ENCODE measurements around the gene TPSD1. TPM values are rescaled to one million over a fixed set of nuclear protein-coding genes. Genes with fewer than 3 reads are reported as not detected.

The TPSD1 gene
- polyA plus RNA-seq, 3 donors: not detected

DNA sequence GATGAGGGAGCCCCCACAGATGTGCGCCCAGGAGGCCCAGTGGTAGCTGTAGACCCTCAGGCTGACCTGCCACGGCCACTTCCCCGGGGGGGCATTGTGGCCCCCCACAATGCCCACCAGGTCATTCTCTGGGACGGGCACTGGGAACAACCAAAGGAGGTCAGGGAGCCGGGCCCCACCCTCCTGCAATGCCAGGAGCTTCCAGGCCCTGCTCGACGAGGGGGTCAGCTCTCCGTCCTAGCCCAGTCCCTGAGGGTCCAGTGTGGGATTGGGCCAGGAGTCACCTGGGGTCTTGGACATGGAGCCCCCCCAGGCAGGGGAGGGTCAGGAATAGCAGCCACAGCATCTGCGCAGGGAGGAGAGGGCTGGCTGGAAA, 7.0 kb downstream of the TPSD1 start:
- Histone ChIP-seq H3K27me3 (ENCODE audit: control insufficient read depth in 2 of 2, insufficient read depth in 2 of 2, low read length in 2 of 2) (peaks cover 0 to 41% of the 10 kb centered on the region in 2 donors), H3K4me1 (ENCODE audit: control insufficient read depth in 1 of 2, insufficient read depth in 2 of 2, low read length in 2 of 2) (no peaks in the 10 kb centered on the region), H3K4me2 (replicated peaks; ENCODE audit: extremely low read depth, low read length, poor library complexity, severe bottlenecking) (no peak overlapping the region), H3K36me3 (replicated peaks in 1 of 2; ENCODE audit: control insufficient read depth in 1 of 2, insufficient read depth in 2 of 2, low read length in 2 of 2) (no peaks in the 10 kb centered on the region), H3K4me3 (replicated peaks in 1 of 3; ENCODE audit: low read depth in 2 of 3, low read length in 3 of 3) (no peak overlapping the region), H3K9me3 (replicated peaks in 1 of 2; ENCODE audit: control insufficient read depth in 1 of 2, insufficient read depth in 1 of 2, low read length in 2 of 2) (no peaks in the 10 kb centered on the region), H3K9ac (ENCODE audit: insufficient read depth, low read length, poor library complexity, severe bottlenecking) (no peak overlapping the region), H2AFZ (ENCODE audit: insufficient read depth, low read depth, low read length, poor library complexity, severe bottlenecking) (no peak overlapping the region), H4K20me1 (ENCODE audit: insufficient read depth, low read length) (no peaks in the 10 kb centered on the region), H3K27ac (ENCODE audit: low read depth in 1 of 2, low read length in 2 of 2) (no peak overlapping the region), H3K79me2 (ENCODE audit: insufficient read depth, low read length) (no peaks in the 10 kb centered on the region)
- no peak for DNase-seq
- Mint-ChIP-seq H3K27ac (no peak overlapping the region), H3K36me3 (no peaks in the 10 kb centered on the region), H3K27me3 (ENCODE audit: low read depth in 3 of 3) (peaks cover 27 to 49% (median 36%) of the 10 kb centered on the region in 3 donors), H3K4me3 (no peak overlapping the region), H3K9me3 (peaks cover 3 to 12% (median 6%) of the 10 kb centered on the region in 7 donors), H3K4me1 (peaks cover 4% of the 10 kb centered on the region)
- intact Hi-C loops (cut with micrococcal nuclease): loop anchor here in 1 of 2 donors (10.0 kb wide), 1 partner anchor 48 kb away; no protein-coding TSS in a partner anchor
- TF ChIP-seq CTCF (IDR thresholded peaks at IDR 0.05): no peak
- 95% methylated on average over 9 of the region's 9 CpGs for WGBS (ENCODE audit: insufficient coverage)

DNA sequence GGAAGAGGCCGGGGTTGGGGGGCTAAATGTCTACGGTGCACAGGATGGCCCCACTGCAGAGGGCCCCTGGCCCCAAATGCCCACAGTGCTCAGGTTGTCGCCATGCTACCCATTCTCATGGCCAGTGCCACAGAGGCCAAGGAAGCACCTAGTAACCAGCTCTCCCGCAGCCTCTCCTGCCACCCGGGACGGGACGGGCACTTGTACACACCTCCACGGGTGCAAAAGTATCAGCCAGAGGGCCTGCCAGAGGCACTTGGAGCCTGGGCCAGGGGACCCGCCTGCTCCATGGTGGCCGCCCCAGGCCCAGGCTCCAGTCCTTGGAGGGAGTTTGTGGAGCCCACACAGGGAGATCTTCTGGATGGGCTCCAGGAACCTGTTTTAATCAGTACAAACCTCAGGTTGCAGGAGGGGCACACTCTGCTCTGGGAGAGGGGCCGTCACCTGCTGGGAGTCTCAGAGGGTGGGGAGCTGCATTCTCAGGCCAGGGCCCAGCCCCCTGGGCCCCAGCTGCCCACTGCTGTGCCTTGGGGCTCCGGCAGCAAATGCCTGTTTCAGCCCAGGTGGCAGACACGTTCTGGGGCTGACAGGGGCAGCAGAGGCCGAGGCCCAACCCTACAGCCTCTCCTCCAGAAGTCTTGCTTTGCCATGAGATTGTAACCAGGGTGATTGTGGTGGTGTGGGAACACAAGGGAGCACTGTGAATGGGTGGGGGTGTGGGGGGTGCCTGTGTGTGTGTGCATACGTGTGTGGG, 7.9 kb downstream of the TPSD1 start:
- no peaks in the 10 kb centered on the region for H3K36me3 Mint-ChIP-seq
- 93% methylated on average over 11 of the region's 15 CpGs for WGBS (ENCODE audit: insufficient coverage)
- no peak for TF ChIP-seq CTCF (IDR thresholded peaks at IDR 0.05)
- peaks cover 4% of the 10 kb centered on the region for H3K4me1 Mint-ChIP-seq
- H3K27ac Mint-ChIP-seq: no peak overlapping the region
- Histone ChIP-seq H3K79me2 (ENCODE audit: insufficient read depth, low read length) (no peaks in the 10 kb centered on the region), H3K27me3 (ENCODE audit: control insufficient read depth in 2 of 2, insufficient read depth in 2 of 2, low read length in 2 of 2) (peaks cover 0 to 40% of the 10 kb centered on the region in 2 donors), H4K20me1 (ENCODE audit: insufficient read depth, low read length) (no peaks in the 10 kb centered on the region), H3K4me3 (replicated peaks in 1 of 3; ENCODE audit: low read depth in 2 of 3, low read length in 3 of 3) (no peak overlapping the region), H3K9me3 (replicated peaks in 1 of 2; ENCODE audit: control insufficient read depth in 1 of 2, insufficient read depth in 1 of 2, low read length in 2 of 2) (no peaks in the 10 kb centered on the region), H3K27ac (ENCODE audit: low read depth in 1 of 2, low read length in 2 of 2) (no peak overlapping the region), H3K4me2 (replicated peaks; ENCODE audit: extremely low read depth, low read length, poor library complexity, severe bottlenecking) (no peak overlapping the region), H3K4me1 (ENCODE audit: control insufficient read depth in 1 of 2, insufficient read depth in 2 of 2, low read length in 2 of 2) (no peaks in the 10 kb centered on the region), H3K36me3 (replicated peaks in 1 of 2; ENCODE audit: control insufficient read depth in 1 of 2, insufficient read depth in 2 of 2, low read length in 2 of 2) (no peaks in the 10 kb centered on the region), H2AFZ (ENCODE audit: insufficient read depth, low read depth, low read length, poor library complexity, severe bottlenecking) (no peak overlapping the region), H3K9ac (ENCODE audit: insufficient read depth, low read length, poor library complexity, severe bottlenecking) (no peak overlapping the region)
- no peak overlapping the region for H3K4me3 Mint-ChIP-seq
- peaks cover 3 to 12% (median 6%) of the 10 kb centered on the region in 7 donors for H3K9me3 Mint-ChIP-seq
- intact Hi-C loops (cut with micrococcal nuclease): loop anchor here in 1 of 2 donors (10.0 kb wide), 1 partner anchor 49 kb away; no protein-coding TSS in a partner anchor
- no peak for DNase-seq
- H3K27me3 Mint-ChIP-seq (ENCODE audit: low read depth in 3 of 3): peaks cover 27 to 47% (median 36%) of the 10 kb centered on the region in 3 donors
